Measurements from ENCODE around the gene ITPR3. TPM values are rescaled to one million over a fixed set of nuclear protein-coding genes. Genes with fewer than 3 reads are reported as not detected.

ITPR3 gene
- total RNA-seq, 1 donor from 2014 or later: 17.7 TPM

GRCh38 chr6:33588894-33589293 lies 32.2 kb upstream of the ITPR3 start:
- Histone ChIP-seq H3K27ac (ENCODE audit: low read depth, low read length) (no peak overlapping the region), H3K4me2 (ENCODE audit: low read length) (no peak overlapping the region), H3K36me3 (ENCODE audit: insufficient read depth, low read length) (no peaks in the 10 kb centered on the region), H3K27me3 (ENCODE audit: insufficient read depth, low read length) (no peaks in the 10 kb centered on the region), H4K20me1 (ENCODE audit: insufficient read depth, low read length) (no peaks in the 10 kb centered on the region), H3K79me2 (ENCODE audit: insufficient read depth, low read length) (no peaks in the 10 kb centered on the region), H3K9me3 (ENCODE audit: insufficient read depth, low read depth, low read length) (no peaks in the 10 kb centered on the region), H3K4me3 (ENCODE audit: insufficient read depth, low read depth, low read length) (no peak overlapping the region), H2AFZ (ENCODE audit: low read depth, low read length) (no peak overlapping the region), H3K9ac (ENCODE audit: low read length) (no peak overlapping the region), H3K4me1 (ENCODE audit: insufficient read depth, low read length) (peaks cover 28% of the 10 kb centered on the region)
- peaks cover 8% of the 10 kb centered on the region for H3K4me1 Mint-ChIP-seq (ENCODE audit: low read depth, unreplicated experiment)
- peaks cover 3% of the 10 kb centered on the region for H3K36me3 Mint-ChIP-seq (ENCODE audit: low read depth, unreplicated experiment)
- peaks cover 6% of the 10 kb centered on the region for H3K27me3 Mint-ChIP-seq (ENCODE audit: low read depth, unreplicated experiment)
- no peak for TF ChIP-seq CTCF (IDR thresholded peaks at IDR 0.05; ENCODE audit: insufficient read depth, low read depth, low read length)
- TF ChIP-seq EZH2 (IDR thresholded peaks at IDR 0.05; ENCODE audit: insufficient read depth, low read length): no peak
- no peak overlapping the region for H3K4me3 Mint-ChIP-seq (ENCODE audit: unreplicated experiment)
- H3K27ac Mint-ChIP-seq (ENCODE audit: unreplicated experiment): no peak overlapping the region
- no peak for DNase-seq (ENCODE audit: low read depth)
- no peaks in the 10 kb centered on the region for H3K9me3 Mint-ChIP-seq (ENCODE audit: unreplicated experiment)
- no peak for FAIRE-seq

DNA sequence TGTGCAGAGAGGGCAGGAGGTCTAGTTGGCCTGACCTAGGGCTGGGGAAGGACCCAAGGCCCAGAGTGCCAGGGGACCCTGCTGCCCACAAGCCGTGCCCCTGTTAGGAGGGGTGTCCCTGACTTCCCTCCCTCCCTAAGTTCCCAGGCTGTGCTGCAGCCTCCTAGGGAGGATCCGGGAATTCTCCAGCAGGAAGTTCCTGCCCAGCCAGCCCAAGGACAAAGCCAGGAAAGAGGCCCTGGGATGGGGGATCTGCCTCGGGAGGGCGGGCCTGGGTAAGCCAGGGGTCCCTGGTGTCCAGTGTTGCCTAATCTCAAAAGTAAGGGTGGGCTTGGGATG lies 31.8 kb upstream of the ITPR3 start:
- no peak overlapping the region for H3K4me2 ChIP-seq (ENCODE audit: low read length)
- H3K79me2 ChIP-seq (ENCODE audit: insufficient read depth, low read length): no peaks in the 10 kb centered on the region
- Mint-ChIP-seq H3K36me3 (ENCODE audit: low read depth, unreplicated experiment) (peaks cover 3% of the 10 kb centered on the region), H3K27ac (ENCODE audit: unreplicated experiment) (no peak overlapping the region), H3K4me1 (ENCODE audit: low read depth, unreplicated experiment) (peaks cover 8% of the 10 kb centered on the region), H3K4me3 (ENCODE audit: unreplicated experiment) (no peak overlapping the region), H3K27me3 (ENCODE audit: low read depth, unreplicated experiment) (peaks cover 6% of the 10 kb centered on the region), H3K9me3 (ENCODE audit: unreplicated experiment) (no peaks in the 10 kb centered on the region)
- no peaks in the 10 kb centered on the region for H3K27me3 ChIP-seq (ENCODE audit: insufficient read depth, low read length)
- H4K20me1 ChIP-seq (ENCODE audit: insufficient read depth, low read length): no peaks in the 10 kb centered on the region
- no peak overlapping the region for H3K9ac ChIP-seq (ENCODE audit: low read length)
- no peak overlapping the region for H2AFZ ChIP-seq (ENCODE audit: low read depth, low read length)
- no peaks in the 10 kb centered on the region for H3K9me3 ChIP-seq (ENCODE audit: insufficient read depth, low read depth, low read length)
- H3K4me1 ChIP-seq (ENCODE audit: insufficient read depth, low read length): peaks cover 28% of the 10 kb centered on the region
- no peak overlapping the region for H3K4me3 ChIP-seq (ENCODE audit: insufficient read depth, low read depth, low read length)
- DNase-seq (ENCODE audit: low read depth): no peak
- FAIRE-seq: no peak
- no peaks in the 10 kb centered on the region for H3K36me3 ChIP-seq (ENCODE audit: insufficient read depth, low read length)
- H3K27ac ChIP-seq (ENCODE audit: low read depth, low read length): no peak overlapping the region
- TF ChIP-seq CTCF (IDR thresholded peaks at IDR 0.05; ENCODE audit: insufficient read depth, low read depth, low read length) (no peak), EZH2 (IDR thresholded peaks at IDR 0.05; ENCODE audit: insufficient read depth, low read length) (no peak)

- H4K20me1 ChIP-seq (ENCODE audit: insufficient read depth, low read length): no peaks in the 10 kb centered on the region
- H3K27ac Mint-ChIP-seq (ENCODE audit: unreplicated experiment): peak overlapping the region; percentile 26
Observed at GRCh38 chr6:33589731-33590530, 31.2 kb upstream of the ITPR3 start.

More at GRCh38 chr6:33589731-33590530, 31.2 kb upstream of the ITPR3 start:
- peaks cover 3% of the 10 kb centered on the region for H3K36me3 Mint-ChIP-seq (ENCODE audit: low read depth, unreplicated experiment)
- no peak overlapping the region for H3K4me3 ChIP-seq (ENCODE audit: insufficient read depth, low read depth, low read length)
- peaks cover 8% of the 10 kb centered on the region for H3K4me1 Mint-ChIP-seq (ENCODE audit: low read depth, unreplicated experiment)
- TF ChIP-seq CTCF (IDR thresholded peaks at IDR 0.05; ENCODE audit: insufficient read depth, low read depth, low read length) (peak; percentile 68), EZH2 (IDR thresholded peaks at IDR 0.05; ENCODE audit: insufficient read depth, low read length) (no peak)
- H3K27me3 Mint-ChIP-seq (ENCODE audit: low read depth, unreplicated experiment): peaks cover 6% of the 10 kb centered on the region
- H3K4me3 Mint-ChIP-seq (ENCODE audit: unreplicated experiment): no peak overlapping the region
- peak overlapping the region; percentile 44 for H3K9ac ChIP-seq (ENCODE audit: low read length)
- peaks cover 28% of the 10 kb centered on the region for H3K4me1 ChIP-seq (ENCODE audit: insufficient read depth, low read length)
- H3K79me2 ChIP-seq (ENCODE audit: insufficient read depth, low read length): no peaks in the 10 kb centered on the region
- peak; percentile 84 for DNase-seq (ENCODE audit: low read depth)
- no peaks in the 10 kb centered on the region for H3K36me3 ChIP-seq (ENCODE audit: insufficient read depth, low read length)
- peak overlapping the region; percentile 25 for H2AFZ ChIP-seq (ENCODE audit: low read depth, low read length)
- H3K27ac ChIP-seq (ENCODE audit: low read depth, low read length): peak overlapping the region; percentile 63
- peak overlapping the region; percentile 68 for H3K4me2 ChIP-seq (ENCODE audit: low read length)
- no peaks in the 10 kb centered on the region for H3K27me3 ChIP-seq (ENCODE audit: insufficient read depth, low read length)
- no peaks in the 10 kb centered on the region for H3K9me3 Mint-ChIP-seq (ENCODE audit: unreplicated experiment)
- H3K9me3 ChIP-seq (ENCODE audit: insufficient read depth, low read depth, low read length): no peaks in the 10 kb centered on the region
- FAIRE-seq: no peak
